ENCODE data around the gene MMP15.

GRCh38 chr16:58048494-58049231 is 23.1 kb downstream of the MMP15 start:
- TF ChIP-seq CTCF (IDR thresholded peaks at IDR 0.05) (no peak), POLR2AphosphoS5 (IDR thresholded peaks at IDR 0.05) (no peak)
